Left renal cortex interstitium (tissue), 4 donors: ENCODE data around the gene ARID4B. TPM values are rescaled to one million over a fixed set of nuclear protein-coding genes. Genes with fewer than 3 reads are reported as not detected.
"Not testable (repeated sequence)": the region's sequence is repeated elsewhere in the genome, so short reads cannot be mapped to it uniquely, and the experiment has no call there.

Experiments
- DNase-seq, 4 donors: peaks; one replicate each; pipeline ENCODE4 v3.0.0-alpha.2; 2013; ENCODE audit warnings: low read depth in 4 of 4, low spot score in 2 of 4, missing footprints in 1 of 4
- polyA plus RNA-seq, 4 donors: library from polyadenylated mRNA; unstranded; fragments of 120-200 nt; gene quantifications; one replicate each; pipeline ENCODE4 v1.2.1, GENCODE V29; 2013; ENCODE audit not compliant: insufficient read length in 4 of 4

ARID4B gene
- polyA plus RNA-seq, 4 donors = 44.0 to 59.6 (median 49.4) TPM

DNA sequence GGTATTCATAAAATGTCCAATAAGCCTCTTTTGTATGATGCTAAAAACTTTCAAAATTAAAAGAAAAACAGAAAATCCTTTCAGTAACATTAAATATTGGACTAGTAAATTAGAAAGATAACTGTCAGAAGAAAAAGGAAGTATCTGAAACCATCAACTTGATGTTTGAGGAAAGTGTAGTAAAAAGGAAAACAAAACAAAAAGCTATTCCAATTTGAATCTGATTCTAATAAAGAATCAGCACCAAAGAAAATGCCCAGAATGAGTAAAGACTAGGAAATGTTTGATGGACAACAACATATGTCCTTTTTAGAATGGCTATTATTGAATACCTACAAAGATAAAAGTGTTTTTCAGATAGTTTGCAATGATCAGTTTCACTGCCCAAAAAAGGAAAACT lies 87.0 kb downstream of the ARID4B start:
- no peak for DNase-seq

DNA sequence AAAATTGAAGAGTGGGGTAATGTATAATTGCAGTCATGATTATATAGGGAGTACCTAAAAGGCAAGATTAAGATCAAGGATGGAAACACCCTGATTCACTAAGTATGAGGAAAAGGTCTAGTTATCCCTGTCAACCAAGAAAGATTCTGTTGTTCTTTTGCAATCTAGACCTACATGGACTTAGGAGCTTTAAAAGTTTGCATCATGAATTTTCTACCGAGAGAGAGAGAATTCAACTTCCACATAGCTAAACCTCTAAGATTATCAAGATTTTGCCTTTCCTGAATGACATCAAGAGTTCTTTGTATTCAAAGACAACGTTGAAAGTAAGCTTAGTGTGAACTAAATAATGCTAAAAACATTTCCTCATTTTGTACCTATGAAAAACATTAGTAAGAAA lies 88.1 kb downstream of the ARID4B start:
- DNase-seq = no peak

DNA sequence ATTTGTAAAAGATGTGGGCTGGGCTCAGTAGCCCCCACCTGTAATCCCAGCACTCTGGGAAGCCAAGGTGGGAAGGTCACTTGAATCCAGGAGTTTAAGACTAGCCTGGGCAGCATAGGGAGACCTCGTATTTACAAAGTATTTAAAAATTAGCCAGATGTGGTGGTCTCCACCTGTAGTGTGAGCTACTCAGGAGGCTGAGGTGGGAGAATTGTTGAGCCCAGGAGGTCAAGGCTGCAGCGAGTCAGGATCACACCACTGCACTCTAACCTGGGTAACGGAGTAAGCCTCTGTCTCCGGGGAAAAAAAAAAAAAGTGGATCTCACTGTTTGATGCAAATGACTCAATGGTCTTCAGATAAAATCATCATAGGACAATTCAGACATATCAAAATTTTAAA lies 89.4 kb downstream of the ARID4B start:
- no peak for DNase-seq

DNA sequence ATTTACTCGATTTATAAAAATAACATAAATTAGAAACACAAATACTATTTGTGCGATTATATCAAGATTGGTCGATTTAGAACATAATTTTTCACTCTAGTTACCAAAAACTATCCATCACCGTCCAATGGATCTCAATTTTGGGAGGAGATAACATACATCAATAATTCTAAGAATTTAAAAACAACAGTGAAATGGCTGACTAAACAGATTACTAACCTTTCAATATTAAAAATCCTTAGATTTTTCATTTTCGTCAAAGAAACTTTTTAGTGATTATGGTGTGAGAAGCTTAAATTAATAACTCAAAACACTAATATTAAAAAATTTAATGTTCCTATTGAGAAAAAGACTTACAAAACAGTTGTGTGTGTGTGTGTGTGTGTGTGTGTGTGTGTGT lies 91.9 kb downstream of the ARID4B start:
- DNase-seq = no peak

DNA sequence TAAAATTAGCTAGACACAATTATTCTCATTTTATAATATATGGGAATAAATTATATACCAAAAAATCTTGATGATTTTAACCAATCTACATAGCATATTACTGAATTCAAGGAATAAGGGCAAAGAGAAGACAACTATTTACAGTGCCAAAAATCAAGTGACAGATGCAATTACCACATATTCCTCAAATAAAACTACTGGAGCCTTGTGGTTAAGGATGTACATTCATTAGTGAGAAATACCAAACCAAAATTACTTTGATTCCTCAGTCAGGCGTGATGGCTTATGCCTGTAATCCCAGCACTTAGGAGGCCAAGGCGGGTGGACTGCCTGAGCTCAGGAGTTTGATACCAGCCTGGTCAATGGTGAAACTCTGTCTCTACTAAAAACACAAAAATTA lies 98.1 kb downstream of the ARID4B start:
- DNase-seq = no peak

DNA sequence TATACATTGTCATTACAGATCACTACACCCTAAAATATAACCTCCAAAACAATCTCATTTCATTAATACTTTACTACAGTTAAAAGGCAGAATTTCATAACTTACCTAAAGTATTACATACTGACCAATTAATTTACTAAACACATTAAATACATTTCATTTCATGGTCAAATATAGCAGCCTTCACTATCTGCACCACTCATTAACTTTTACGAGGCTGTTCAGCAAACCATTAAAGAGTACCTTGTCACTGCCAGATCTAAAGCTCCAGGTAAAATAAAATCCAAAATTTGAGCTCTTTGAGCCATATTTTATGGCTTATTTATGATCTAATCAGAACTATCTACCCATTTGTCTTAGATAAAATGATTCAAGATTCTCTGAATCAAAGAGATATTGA lies 100.6 kb downstream of the ARID4B start:
- no peak for DNase-seq

DNA sequence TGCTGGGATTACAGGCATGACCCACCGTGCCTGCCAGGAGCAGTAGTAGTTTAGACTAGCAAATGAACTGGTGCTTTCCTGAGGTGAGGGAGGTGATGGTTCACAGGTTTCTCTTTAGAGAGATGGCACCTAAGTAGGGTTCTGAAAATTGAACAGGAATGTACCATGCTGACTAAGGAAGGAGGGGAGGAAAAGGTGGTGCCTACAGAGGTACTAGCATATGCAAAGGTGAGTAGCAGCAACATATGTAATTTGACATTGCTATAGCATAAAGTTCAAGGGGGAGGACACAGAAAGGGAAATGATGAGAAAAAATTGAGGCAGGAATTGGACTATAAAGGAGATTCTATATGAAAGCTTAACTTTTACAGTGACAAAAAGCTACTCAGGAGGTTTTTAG lies 101.0 kb downstream of the ARID4B start:
- DNase-seq = no peak

DNA sequence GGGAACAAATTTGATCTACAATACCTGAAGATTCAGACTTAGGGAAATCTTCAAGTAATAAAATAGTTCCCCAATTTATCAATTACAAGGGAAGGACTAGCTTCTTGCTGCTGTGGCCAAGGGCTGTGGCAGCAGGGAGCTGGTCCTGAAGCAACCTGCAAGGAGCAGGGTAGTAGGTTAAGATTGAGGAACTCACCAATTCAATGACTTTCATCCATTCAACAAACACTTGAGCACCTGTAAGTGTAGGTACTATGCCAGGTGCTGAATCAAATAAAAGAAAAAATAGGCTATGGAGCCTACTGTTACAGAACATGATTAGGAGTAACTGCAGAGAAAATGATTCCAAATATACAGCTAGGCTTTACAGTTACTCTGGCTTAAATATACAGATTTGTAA lies 102.7 kb downstream of the ARID4B start:
- no peak for DNase-seq

DNA sequence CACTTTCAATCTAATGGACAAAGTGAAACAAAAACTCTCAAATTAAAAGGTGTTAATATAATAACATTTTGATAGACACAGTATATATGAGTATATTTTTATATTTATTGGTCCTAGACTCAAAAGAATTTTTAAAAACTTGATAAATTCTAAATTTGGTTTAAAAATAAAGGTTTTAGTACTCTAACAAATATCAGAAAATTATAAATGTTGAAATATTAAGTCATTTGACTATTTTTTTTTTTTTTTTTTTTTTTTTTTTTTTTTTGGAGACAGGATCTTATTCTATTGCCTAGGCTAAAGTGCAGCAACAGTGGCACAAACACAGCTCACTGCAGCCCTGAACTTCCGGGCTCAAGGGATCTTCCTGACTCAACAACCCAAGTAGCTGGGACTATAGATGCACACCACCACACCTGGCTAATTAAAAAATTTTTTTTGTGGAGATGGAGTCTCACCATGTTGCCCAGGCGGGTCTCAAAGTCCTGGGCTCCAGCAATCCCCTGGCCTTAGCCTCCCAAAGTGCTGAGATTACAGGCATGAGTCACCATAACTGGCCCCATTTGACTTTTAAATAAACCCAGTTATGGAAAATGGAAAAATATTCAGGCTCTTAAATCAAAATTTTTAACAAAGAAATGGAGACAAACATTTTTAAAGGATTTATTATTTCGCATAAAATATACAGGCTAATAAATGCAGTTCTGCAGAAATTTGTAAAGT lies 106.2 kb downstream of the ARID4B start:
- DNase-seq = no peak

DNA sequence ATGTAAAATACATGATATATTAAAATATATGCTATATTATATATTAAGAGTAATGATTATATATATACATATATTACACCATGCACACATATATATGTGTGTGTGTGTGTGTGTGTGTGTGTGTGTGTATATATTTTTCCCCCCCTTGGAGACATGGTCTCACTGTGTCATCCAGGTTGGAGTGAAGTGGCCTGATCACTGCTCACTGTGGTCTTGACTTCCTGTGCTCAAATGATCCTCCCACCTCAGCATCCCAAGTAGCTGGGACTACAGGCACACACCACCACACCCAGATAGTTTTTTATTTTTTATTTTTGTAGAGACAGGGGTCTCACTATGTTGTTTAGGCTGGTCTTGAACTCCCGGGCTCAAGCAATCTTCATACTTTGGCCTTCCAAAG lies 112.5 kb downstream of the ARID4B start:
- DNase-seq = no peak

DNA sequence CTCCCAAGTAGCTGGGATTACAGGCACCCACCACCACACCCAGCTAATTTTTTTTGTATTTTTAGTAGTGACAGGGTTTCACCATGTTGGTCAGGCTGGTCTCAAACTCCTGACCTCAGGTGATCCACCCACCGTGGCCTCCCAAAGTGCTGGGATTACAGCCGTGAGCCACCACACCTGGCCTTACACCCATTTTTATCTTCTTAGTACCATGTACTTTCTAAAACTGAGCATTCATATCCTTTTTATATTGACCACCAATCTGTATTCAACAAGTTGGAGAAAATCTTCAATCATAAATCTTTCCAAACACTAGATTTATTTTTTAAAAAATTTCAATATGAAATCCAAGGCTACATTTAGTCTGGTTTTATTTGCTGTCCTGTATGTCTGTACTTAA lies 113.0 kb downstream of the ARID4B start:
- not testable (repeated sequence) for DNase-seq

DNA sequence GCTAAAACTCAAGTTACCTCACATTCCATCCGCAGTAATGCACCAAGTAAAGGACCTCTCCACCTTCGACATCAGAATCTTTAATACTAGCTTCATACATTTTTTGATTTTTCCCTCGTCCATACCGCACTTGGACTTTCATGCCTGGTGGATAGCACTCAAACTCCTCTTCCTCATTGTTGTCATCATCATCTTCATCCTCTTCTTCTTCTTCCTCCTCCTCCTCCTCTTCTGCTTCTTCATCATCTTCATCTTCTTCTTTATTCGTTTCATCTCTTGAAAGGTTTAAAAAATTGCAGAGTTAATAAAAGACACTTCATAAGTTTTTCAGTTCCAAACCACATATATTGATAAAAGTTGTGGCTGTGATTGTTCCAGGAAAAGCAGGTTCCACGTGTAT lies 114.2 kb downstream of the ARID4B start:
- DNase-seq = no peak

DNA sequence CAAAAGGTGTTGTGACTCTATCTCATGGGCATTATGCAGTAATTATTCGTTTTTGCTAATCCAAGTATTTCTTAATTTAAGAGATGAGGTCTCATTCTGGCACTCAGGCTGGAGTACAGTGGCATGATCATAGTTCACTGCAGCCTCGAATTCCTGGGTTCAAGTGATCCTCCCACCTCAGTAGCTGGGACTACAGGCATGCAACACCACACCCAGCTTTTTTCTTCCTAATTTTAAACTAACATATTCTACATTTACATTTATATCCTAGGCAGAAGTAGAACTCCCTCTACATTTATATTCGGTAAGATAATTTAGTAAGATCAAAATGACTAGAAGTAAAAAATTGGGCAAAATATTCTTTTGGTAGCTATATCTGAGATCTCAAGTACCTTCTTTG lies 116.5 kb downstream of the ARID4B start:
- DNase-seq = no peak

DNA sequence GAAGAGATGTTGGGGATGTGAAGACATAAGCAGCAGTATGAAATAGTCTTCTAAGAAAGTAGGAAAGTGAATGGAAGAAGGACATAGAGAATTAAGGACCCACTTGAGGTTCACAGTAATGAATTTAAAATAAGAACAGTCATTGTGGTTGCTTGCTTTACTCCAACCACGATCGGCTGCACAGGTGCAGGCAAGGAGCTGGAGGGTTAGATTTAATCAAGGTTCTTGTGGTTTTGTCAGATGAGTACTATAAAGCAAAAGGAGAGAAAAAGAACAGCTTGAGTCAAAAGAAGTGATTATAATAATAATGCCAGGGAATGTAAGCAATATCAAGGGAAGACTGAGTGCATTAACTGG lies 120.8 kb downstream of the ARID4B start:
- no peak for DNase-seq

DNA sequence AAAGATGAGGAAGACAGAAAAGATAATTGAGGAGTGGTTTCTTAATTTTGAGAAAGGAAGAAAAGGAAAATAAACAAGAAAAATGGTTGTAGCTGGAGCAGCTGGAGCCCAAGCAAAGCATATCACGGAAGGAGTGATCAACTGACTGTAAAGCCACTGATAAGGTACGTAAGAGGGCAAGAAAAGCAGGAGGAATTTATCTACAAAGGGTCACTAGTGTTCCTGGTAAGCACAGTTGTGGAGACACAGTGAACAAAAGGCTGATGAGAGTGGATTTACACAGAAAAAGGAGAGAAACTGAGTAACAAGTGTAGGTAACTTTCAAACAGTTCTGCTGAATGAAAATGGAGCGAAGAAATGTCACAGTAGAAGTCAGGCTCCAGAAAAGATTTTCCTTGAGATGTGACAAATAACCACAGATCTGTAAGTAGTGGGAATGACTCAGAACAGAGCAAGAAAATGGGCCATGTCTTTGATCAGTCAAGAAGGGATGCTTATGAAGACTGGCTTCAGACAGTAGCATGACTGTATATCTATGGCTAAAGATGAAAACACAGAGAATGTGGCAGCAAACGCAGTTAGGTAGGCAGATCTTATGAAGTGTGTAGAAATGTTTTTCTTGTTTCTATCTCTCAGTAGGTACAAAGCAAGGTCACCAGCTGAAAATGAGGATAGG lies 121.3 kb downstream of the ARID4B start:
- no peak for DNase-seq

DNA sequence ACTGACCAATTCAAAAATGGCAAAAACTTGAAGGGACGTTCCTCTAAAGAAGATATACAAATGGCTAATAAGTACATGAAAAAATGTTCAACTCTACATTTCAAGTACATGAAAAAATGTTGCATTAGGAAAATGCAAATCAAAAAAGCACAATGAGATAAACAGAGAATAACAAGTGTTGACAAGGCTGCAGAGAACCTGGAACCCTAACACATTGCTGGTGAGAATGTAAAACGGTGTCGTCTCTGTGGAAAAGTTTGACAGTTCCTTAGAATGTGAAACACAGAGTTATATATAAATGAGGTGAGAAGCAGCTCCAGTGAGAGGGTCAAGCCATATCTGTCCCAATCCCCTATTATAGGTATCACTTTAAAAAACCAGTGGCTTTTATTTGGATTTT lies 122.3 kb downstream of the ARID4B start:
- no peak for DNase-seq

DNA sequence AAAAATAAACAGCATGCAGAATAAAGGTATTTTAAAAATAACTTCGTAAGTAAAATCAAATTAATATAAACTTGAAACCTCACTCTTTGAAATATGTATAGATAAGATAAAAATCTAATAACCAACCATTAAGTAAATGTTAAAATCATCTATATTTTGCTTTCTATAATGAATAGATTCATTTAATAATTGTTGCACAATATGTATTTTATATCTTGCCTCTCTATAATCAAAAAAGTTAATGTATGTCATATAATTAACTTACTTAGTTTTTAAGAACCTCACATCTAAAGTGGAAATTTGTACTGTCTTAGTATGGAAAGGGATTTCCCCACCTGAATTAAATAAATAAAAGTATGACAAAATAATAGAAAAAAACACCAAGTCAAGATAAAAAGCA lies 124.6 kb downstream of the ARID4B start:
- no peak for DNase-seq

DNA sequence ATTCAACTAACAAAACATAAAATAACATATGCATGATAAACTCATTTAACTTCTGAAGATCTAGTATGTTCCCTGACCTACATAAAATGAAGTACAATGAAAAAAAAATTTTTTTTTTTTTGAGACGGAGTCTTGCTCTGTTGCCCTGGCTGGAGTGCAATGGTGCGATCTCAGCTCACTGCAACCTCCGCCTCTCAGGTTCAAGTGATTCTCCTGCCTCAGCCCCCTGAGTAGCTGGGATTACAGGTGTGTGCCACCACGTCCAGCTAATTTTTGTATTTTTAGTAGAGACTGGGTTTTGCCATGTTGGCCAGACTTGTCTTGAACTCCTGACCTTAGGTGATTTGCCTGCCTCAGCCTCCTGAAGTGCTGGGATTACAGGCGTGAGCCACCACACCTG lies 125.5 kb downstream of the ARID4B start:
- DNase-seq = not testable (repeated sequence)

DNA sequence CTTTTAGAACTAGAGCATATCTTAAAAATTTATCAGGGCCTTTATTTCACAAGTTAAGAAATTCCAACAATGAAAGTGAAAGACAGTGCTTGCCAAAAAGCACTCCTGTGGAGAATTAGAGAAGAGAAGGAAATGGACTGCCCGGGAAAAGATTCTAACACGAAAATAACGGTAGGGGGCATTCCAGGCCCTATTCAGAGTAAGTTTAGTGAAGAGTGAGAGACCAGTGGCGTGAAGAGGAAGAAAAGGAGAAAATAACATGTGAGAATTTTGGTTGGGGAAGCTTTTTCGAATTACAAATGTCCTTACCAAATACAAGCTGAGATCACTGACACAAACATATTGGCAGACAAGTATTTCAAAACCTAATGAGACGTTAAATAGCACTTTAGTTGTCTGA lies 128.5 kb downstream of the ARID4B start:
- no peak for DNase-seq

DNA sequence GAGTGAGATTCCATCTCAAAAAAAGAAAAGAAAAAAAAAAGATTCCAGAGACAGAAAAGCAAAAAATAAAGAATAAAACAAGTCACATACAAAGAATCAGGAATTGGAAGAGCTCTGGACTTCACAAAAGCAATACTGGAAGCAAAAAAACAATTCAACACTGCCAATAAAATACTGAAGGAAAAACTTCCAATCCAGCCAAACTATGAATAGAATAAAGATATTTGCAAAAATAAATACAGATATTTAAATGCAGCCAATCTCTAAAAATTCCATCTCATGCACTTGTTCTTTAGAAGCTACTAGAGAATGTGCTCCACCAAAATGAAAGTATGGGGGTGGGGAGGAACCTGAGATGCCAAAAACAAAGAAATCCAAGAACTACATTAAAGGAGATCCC lies 137.5 kb downstream of the ARID4B start:
- no peak for DNase-seq

DNA sequence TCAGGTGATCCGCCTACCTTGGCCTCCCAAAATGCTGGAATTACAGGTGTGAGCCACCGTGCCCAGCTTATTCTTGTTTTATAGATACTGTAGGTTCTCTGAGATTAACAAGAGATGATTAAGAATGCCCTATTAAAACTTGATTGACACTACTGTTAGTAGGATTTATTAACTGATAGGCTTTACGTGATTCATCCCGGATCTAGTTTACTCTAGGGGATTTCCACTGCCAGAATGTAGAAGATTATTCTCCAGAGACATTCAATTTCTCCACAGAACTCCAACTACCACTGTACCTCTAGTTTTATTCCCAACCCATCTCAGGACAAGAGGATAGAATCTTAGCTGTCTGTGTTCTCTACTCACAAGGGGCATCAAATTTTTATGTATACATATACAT lies 140.7 kb downstream of the ARID4B start:
- DNase-seq = no peak

DNA sequence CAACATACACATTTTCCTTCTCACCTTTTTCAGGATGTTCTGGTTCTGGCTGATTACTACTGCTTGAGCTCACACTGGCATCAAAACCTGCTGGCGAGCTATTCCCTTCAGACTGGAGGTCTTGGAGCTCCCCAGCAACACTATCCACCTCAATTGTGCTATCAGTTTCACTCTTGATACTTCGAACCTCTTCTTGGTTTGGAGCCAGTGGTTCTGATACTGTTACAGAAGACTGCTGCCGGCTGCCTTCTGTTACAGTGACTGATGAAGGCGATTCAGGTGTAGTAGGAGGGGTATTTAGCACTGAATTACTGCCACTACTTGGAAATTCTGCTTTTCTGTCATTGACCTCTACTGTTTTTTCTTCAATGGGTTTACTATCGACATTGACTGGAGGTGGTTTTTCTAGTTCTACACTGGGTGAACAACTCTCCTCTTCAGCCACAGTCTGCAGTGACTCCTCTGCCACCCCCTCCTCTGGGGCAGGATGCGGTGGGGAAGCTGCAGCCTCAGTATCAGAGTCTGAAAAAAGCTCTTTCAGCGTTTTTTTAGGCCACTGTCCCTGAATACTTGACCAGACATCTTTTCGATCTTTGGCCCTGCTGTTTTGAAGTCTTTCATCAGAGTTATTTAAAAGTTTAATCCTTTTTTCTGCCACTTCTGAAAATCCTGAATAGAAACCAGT lies 146.3 kb downstream of the ARID4B start:
- DNase-seq = no peak
